HG02870 (cell line): ENCODE results near the gene SPINT1.

Source experiments
- ATAC-seq: cut with Tn5 transposase; IDR thresholded peaks from one replicate; pipeline ENCODE4 v1.9.1; 2021; ENCODE audit warnings: mild to moderate bottlenecking, moderate library complexity; ENCODE audit not compliant: unreplicated experiment

Gene SPINT1

GRCh38 chr15:40891810-40892446, 48.1 kb downstream of the SPINT1 start:
- ATAC-seq: no peak

- ATAC-seq: no peak
These were observed 48.7 kb downstream of the SPINT1 start for GRCh38 chr15:40892447-40893012.

GRCh38 chr15:40893019-40893670, 49.3 kb downstream of the SPINT1 start:
- no peak for ATAC-seq

GRCh38 chr15:40893733-40894680, 50.2 kb downstream of the SPINT1 start, which contains the start of gene VPS18:
Gene VPS18, plus strand, starts transcription at chr15:40894450. Its CDS starts 319 bp downstream, at chr15:40894769.
- ATAC-seq: peak; percentile 84

GRCh38 chr15:40894681-40895448, 51.0 kb downstream of the SPINT1 start:
- ATAC-seq: no peak

- ATAC-seq: no peak
These were observed 55.8 kb downstream of the SPINT1 start for GRCh38 chr15:40899536-40900207.

- no peak for ATAC-seq
These were observed 56.6 kb downstream of the SPINT1 start for GRCh38 chr15:40900256-40901052.

GRCh38 chr15:40901053-40901443, 57.2 kb downstream of the SPINT1 start:
- ATAC-seq: no peak

- no peak for ATAC-seq
These were observed 59.0 kb downstream of the SPINT1 start for GRCh38 chr15:40902605-40903561.

- ATAC-seq: no peak
These were observed 60.8 kb downstream of the SPINT1 start for GRCh38 chr15:40904552-40905201.

GRCh38 chr15:40906091-40906990, 62.5 kb downstream of the SPINT1 start:
- ATAC-seq: peak; percentile 55

- ATAC-seq: no peak
These were observed 63.3 kb downstream of the SPINT1 start for GRCh38 chr15:40906991-40907802.
